Measurements from ENCODE around the gene IL12B.

Gene IL12B

GRCh38 chr5:159337016-159337955 is 7.0 kb upstream of the IL12B start:
- no peak for TF ChIP-seq GATA2 (IDR thresholded peaks at IDR 0.05; ENCODE audit: low read depth, low read length)
- TF ChIP-seq GATA3 (IDR thresholded peaks at IDR 0.05; ENCODE audit: low read depth, low read length) = no peak

DNA sequence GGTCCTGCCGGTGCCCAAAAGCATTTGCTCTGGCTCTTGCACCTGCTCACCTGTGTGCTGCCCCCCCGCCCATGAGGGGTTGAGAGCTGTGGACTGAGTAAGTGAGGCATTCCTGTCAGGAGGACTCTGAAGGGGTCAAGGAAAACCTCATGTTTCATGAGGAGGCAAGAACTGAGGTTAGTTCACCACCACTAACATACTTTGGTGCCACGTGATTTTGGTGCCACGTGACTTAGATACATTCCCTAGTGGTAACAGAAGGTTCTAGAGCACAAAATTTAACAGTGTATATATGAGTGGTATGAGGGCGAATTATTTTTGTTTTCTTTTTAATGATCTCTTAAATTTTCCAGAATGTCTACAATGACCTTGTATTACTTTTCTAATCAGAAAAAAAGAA is 6.3 kb upstream of the IL12B start:
- TF ChIP-seq GATA3 (IDR thresholded peaks at IDR 0.05; ENCODE audit: low read depth, low read length) (no peak), GATA2 (IDR thresholded peaks at IDR 0.05; ENCODE audit: low read depth, low read length) (no peak)

GRCh38 chr5:159333545-159333925 is 3.2 kb upstream of the IL12B start:
- TF ChIP-seq GATA2 (IDR thresholded peaks at IDR 0.05; ENCODE audit: low read depth, low read length) = no peak

DNA sequence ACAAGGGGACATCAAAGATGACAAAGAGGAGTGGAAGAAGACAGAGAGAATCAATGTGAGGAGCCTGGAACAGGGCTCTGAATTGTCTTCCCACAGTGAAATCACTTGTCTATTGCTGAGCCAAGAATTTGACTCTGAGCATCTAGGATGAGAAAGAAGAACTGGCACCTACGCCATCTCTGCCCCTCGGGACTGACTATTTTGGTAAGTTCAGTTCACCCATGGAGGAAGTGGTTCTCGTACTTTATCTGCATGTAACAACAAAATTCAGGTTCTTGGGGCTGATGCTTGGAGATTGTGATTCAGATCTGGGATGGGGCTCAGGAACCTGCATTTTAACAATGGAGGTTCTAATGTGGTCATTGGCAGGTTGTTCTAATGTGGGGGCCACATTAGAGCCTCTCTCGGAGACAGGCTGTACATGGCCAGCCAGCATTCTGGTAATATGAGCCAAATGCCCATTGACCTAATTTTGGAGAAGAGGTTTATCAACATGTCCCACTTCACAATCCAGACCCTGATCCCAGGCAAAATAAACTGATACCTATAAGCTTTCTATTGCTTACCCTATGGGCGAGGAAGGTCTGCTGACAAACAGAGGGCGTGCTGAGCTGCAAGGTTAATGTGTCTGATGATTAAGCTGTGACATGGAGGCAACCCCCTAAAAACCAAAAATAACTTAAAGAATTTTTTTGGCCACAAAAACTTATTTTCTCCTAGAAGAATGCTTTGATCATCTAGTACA is 2.7 kb upstream of the IL12B start:
- no peak for TF ChIP-seq GATA2 (IDR thresholded peaks at IDR 0.05; ENCODE audit: low read depth, low read length)
- TF ChIP-seq GATA3 (IDR thresholded peaks at IDR 0.05; ENCODE audit: low read depth, low read length) = no peak

GRCh38 chr5:159331093-159331973 is 1.0 kb upstream of the IL12B start:
- TF ChIP-seq GATA3 (IDR thresholded peaks at IDR 0.05; ENCODE audit: low read depth, low read length) (no peak), GATA2 (IDR thresholded peaks at IDR 0.05; ENCODE audit: low read depth, low read length) (no peak)

DNA sequence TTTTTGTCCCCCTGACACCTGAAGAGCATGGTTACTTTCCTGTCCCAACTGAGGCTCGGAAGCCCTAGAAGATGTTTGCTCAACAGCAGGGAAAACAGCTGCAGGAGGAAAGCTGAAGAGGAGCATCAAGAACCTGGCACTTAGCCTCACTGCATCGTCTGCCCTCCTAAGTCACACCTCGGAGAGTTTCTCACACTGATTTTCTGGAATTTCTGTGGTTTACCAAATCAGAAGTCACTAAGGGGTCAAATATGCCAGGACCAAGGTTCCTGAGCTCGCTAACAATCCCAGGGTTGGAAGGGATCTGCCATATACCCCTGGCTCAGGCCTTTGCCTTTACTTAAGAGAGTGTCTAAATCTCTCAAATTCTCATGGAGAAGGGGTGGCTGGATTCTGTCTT is 5.3 kb downstream of the IL12B start:
- TF ChIP-seq GATA2 (IDR thresholded peaks at IDR 0.05; ENCODE audit: low read depth, low read length) (no peak), GATA3 (IDR thresholded peaks at IDR 0.05; ENCODE audit: low read depth, low read length) (no peak)

GRCh38 chr5:159324102-159324755 is 6.1 kb downstream of the IL12B start:
- TF ChIP-seq GATA3 (IDR thresholded peaks at IDR 0.05; ENCODE audit: low read depth, low read length) (no peak), GATA2 (IDR thresholded peaks at IDR 0.05; ENCODE audit: low read depth, low read length) (no peak)

GRCh38 chr5:159322180-159322579 is 8.1 kb downstream of the IL12B start:
- TF ChIP-seq GATA2 (IDR thresholded peaks at IDR 0.05; ENCODE audit: low read depth, low read length) (no peak), GATA3 (IDR thresholded peaks at IDR 0.05; ENCODE audit: low read depth, low read length) (no peak)

DNA sequence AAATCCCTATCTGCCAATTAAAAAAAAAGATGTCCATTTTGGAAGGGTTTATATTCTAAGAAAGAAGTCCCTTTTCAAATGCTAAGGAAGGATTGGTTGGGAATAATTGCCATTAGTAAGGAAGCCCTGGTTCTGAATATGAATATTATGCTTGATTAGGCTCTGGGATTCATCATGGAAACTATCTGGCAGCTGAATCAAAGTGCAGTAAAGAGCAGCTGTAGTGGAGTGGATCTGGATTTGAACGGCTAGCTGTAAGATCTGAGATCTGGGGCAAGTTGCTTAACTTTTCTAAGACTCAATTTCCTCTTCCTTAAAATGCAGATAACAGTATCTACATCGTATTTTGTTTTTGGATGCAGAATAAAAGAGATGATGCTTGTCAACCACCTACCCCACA is 10.5 kb downstream of the IL12B start:
- peak; percentile 95 for TF ChIP-seq GATA3 (IDR thresholded peaks at IDR 0.05; ENCODE audit: low read depth, low read length)
- peak; percentile 94 for TF ChIP-seq GATA2 (IDR thresholded peaks at IDR 0.05; ENCODE audit: low read depth, low read length)

DNA sequence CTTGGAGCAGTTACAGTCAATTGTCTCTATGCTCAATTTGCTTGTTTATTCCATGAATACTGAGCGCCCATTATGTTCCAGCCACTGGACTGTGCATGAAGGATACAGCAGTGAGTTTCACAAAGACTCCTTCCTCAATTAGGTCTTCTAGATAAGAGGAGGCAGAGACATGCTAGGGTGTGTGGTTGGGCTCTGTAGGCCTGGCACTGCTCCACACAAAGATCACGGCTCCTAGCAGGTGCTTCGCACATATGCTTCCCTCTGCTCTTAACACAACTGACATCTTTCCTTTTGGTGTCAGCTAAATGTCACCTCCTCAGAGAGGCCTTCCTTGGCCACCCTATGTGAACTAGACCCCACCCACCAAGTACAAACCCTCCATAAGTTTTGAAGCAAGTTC is 10.9 kb downstream of the IL12B start:
- TF ChIP-seq GATA3 (IDR thresholded peaks at IDR 0.05; ENCODE audit: low read depth, low read length) (no peak), GATA2 (IDR thresholded peaks at IDR 0.05; ENCODE audit: low read depth, low read length) (no peak)

GRCh38 chr5:159318448-159318847 is 11.8 kb downstream of the IL12B start:
- TF ChIP-seq GATA2 (IDR thresholded peaks at IDR 0.05; ENCODE audit: low read depth, low read length) (no peak), GATA3 (IDR thresholded peaks at IDR 0.05; ENCODE audit: low read depth, low read length) (no peak)

GRCh38 chr5:159317849-159318248 is 12.4 kb downstream of the IL12B start:
- TF ChIP-seq GATA2 (IDR thresholded peaks at IDR 0.05; ENCODE audit: low read depth, low read length) = no peak
- no peak for TF ChIP-seq GATA3 (IDR thresholded peaks at IDR 0.05; ENCODE audit: low read depth, low read length)

- TF ChIP-seq GATA2 (IDR thresholded peaks at IDR 0.05; ENCODE audit: low read depth, low read length) (no peak), GATA3 (IDR thresholded peaks at IDR 0.05; ENCODE audit: low read depth, low read length) (no peak)
These were observed 13.5 kb downstream of the IL12B start for GRCh38 chr5:159316519-159317383.
